ENCODE results near the gene UNG. TPM values are rescaled to one million over a fixed set of nuclear protein-coding genes. Genes with fewer than 3 reads are reported as not detected.
A peak's percentile ranks its signal among the peaks of the same experiment; 100 is the strongest.

Gene UNG
- total and polyA plus RNA-seq, 2 experiments from 2014 or later: 90.5 to 209 TPM

DNA sequence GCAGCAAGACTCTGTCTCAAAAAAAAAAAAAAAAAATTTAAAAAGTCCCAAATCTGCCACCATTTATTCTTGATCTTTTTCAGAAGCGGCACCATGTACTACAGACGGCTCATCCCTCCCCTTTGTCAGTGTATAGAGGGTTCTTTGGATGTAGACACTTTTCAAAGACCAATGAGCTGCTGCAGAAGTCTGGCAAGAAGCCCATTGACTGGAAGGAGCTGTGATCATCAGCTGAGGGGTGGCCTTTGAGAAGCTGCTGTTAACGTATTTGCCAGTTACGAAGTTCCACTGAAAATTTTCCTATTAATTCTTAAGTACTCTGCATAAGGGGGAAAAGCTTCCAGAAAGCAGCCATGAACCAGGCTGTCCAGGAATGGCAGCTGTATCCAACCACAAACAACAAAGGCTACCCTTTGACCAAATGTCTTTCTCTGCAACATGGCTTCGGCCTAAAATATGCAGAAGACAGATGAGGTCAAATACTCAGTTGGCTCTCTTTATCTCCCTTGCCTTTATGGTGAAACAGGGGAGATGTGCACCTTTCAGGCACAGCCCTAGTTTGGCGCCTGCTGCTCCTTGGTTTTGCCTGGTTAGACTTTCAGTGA lies 12.5 kb downstream of the UNG start:
- no peaks in the 10 kb centered on the region for H3K9me3 Mint-ChIP-seq
- no peaks in the 10 kb centered on the region for H3K9me2 ChIP-seq (ENCODE audit: insufficient read depth)
- H3K79me2 ChIP-seq (replicated peaks; ENCODE audit: insufficient read depth): no peaks in the 10 kb centered on the region
- no peak overlapping the region for H3K4me2 ChIP-seq
- peaks cover 57% of the 10 kb centered on the region for H3K36me3 Mint-ChIP-seq (ENCODE audit: low read depth)
- H3K27ac ChIP-seq (ENCODE audit: low read depth): peak overlapping the region; percentile 90
- peaks cover 31% of the 10 kb centered on the region for H3K36me3 ChIP-seq (ENCODE audit: insufficient read depth)
- H4K20me1 ChIP-seq (replicated peaks; ENCODE audit: insufficient read depth): peaks cover 17% of the 10 kb centered on the region
- H3K4me1 ChIP-seq (ENCODE audit: insufficient read depth): peaks cover 9% of the 10 kb centered on the region; the same call in 1 of the 2 replicates
- DNase-seq (ENCODE audit: low spot score): no peak
- no peak overlapping the region for H3K4me3 ChIP-seq
- H3K27me3 Mint-ChIP-seq (ENCODE audit: insufficient read depth, low read depth, poor library complexity): peaks cover 5% of the 10 kb centered on the region
- no peak overlapping the region for H3K27ac Mint-ChIP-seq
- no peak overlapping the region for H2AFZ ChIP-seq
- peaks cover 26% of the 10 kb centered on the region for H3F3A ChIP-seq (replicated peaks; ENCODE audit: low read depth)
- TF ChIP-seq EZH2 (IDR thresholded peaks at IDR 0.05; ENCODE audit: low read depth, unreplicated experiment): no peak
- TF ChIP-seq ZNF331 (CRISPR knock-in tag; IDR thresholded peaks at IDR 0.05; ENCODE audit: low read depth): no peak
- TF ChIP-seq ZNF114 (CRISPR knock-in tag; IDR thresholded peaks at IDR 0.05): no peak
- TF ChIP-seq JUNB (IDR thresholded peaks at IDR 0.05; ENCODE audit: unreplicated experiment): no peak
- TF ChIP-seq, protein P1, sequence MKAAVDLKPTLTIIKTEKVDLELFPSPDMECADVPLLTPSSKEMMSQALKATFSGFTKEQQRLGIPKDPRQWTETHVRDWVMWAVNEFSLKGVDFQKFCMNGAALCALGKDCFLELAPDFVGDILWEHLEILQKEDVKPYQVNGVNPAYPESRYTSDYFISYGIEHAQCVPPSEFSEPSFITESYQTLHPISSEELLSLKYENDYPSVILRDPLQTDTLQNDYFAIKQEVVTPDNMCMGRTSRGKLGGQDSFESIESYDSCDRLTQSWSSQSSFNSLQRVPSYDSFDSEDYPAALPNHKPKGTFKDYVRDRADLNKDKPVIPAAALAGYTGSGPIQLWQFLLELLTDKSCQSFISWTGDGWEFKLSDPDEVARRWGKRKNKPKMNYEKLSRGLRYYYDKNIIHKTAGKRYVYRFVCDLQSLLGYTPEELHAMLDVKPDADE (IDR thresholded peaks at IDR 0.05): no peak
- H3K27me3 ChIP-seq (ENCODE audit: insufficient read depth): no peaks in the 10 kb centered on the region
- H3K4me3 Mint-ChIP-seq: no peak overlapping the region
- peaks cover 15% of the 10 kb centered on the region; the same call in 2 of the 3 replicates for H3K4me1 Mint-ChIP-seq
- no peak for ATAC-seq

DNA sequence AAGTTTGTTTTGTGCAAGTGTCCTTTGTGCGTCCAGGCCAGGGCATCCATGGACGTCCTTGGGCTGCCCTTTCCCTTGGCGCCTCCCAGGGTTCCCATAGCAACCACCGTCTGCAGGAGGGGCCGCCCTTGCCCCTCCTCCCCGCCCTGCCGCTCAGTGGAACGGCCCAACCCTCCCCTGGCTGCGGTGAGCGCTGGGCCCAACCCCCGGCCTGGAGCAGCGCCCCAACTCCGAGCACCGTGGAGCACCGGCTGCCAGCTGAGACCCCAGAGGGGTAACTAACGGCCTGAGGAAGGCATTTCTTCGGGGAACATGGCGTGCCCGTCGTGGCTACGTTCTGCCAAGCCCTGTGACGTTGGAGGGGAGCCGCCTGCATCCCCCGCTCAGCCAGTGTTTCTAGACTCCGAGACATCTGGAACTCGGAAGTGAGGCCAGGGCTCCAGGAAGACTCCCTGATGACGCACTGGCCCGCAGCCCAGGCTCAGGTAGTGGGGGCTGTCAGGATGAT lies 13.6 kb downstream of the UNG start:
- Mint-ChIP-seq H3K9me3 (no peaks in the 10 kb centered on the region), H3K36me3 (ENCODE audit: low read depth) (peaks cover 45% of the 10 kb centered on the region), H3K4me3 (peak overlapping the region; percentile 61; the same call in 2 of the 3 replicates), H3K27me3 (ENCODE audit: insufficient read depth, low read depth, poor library complexity) (peaks cover 5% of the 10 kb centered on the region), H3K4me1 (peaks cover 24% of the 10 kb centered on the region), H3K27ac (peak overlapping the region; percentile 90)
- no peaks in the 10 kb centered on the region for H3K9me2 ChIP-seq (ENCODE audit: insufficient read depth)
- peak overlapping the region; percentile 62 for H3K4me2 ChIP-seq
- H3K36me3 ChIP-seq (ENCODE audit: insufficient read depth): peaks cover 21% of the 10 kb centered on the region
- H3K27me3 ChIP-seq (ENCODE audit: insufficient read depth): no peaks in the 10 kb centered on the region
- peaks cover 11% of the 10 kb centered on the region for H4K20me1 ChIP-seq (replicated peaks; ENCODE audit: insufficient read depth)
- peaks cover 26% of the 10 kb centered on the region for H3F3A ChIP-seq (replicated peaks; ENCODE audit: low read depth)
- TF ChIP-seq, protein P2, sequence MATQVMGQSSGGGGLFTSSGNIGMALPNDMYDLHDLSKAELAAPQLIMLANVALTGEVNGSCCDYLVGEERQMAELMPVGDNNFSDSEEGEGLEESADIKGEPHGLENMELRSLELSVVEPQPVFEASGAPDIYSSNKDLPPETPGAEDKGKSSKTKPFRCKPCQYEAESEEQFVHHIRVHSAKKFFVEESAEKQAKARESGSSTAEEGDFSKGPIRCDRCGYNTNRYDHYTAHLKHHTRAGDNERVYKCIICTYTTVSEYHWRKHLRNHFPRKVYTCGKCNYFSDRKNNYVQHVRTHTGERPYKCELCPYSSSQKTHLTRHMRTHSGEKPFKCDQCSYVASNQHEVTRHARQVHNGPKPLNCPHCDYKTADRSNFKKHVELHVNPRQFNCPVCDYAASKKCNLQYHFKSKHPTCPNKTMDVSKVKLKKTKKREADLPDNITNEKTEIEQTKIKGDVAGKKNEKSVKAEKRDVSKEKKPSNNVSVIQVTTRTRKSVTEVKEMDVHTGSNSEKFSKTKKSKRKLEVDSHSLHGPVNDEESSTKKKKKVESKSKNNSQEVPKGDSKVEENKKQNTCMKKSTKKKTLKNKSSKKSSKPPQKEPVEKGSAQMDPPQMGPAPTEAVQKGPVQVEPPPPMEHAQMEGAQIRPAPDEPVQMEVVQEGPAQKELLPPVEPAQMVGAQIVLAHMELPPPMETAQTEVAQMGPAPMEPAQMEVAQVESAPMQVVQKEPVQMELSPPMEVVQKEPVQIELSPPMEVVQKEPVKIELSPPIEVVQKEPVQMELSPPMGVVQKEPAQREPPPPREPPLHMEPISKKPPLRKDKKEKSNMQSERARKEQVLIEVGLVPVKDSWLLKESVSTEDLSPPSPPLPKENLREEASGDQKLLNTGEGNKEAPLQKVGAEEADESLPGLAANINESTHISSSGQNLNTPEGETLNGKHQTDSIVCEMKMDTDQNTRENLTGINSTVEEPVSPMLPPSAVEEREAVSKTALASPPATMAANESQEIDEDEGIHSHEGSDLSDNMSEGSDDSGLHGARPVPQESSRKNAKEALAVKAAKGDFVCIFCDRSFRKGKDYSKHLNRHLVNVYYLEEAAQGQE (IDR thresholded peaks at IDR 0.05; ENCODE audit: unreplicated experiment): no peak
- TF ChIP-seq POLR2AphosphoS5 (IDR thresholded peaks at IDR 0.05; ENCODE audit: low read depth) (peak; percentile 78), CREB1 (CRISPR knock-in tag; IDR thresholded peaks at IDR 0.05; ENCODE audit: low read depth) (peak; percentile 43; the same call in 1 of the 2 replicates), STAT1 (IDR thresholded peaks at IDR 0.05; ENCODE audit: unreplicated experiment) (no peak)
- peaks cover 9% of the 10 kb centered on the region; the same call in 1 of the 2 replicates for H3K4me1 ChIP-seq (ENCODE audit: insufficient read depth)
- peak overlapping the region; percentile 75 for H2AFZ ChIP-seq
- no peak overlapping the region; the same call in 1 of the 2 replicates for H3K27ac ChIP-seq (ENCODE audit: low read depth)
- peak overlapping the region; percentile 51 for H3K4me3 ChIP-seq
- no peaks in the 10 kb centered on the region for H3K79me2 ChIP-seq (replicated peaks; ENCODE audit: insufficient read depth)
- DNase-seq (ENCODE audit: low spot score) (peak; percentile 94), ATAC-seq (peak; percentile 97)
